Right ventricle myocardium superior (tissue), 1 donor: ENCODE results near the gene ZSCAN25. TPM values are rescaled to one million over a fixed set of nuclear protein-coding genes. Genes with fewer than 3 reads are reported as not detected.
"Not testable (repeated sequence)": the region's sequence is repeated elsewhere in the genome, so short reads cannot be mapped to it uniquely, and the experiment has no call there.

ENCODE experiments used
- ATAC-seq: fragments of 200-7000 bp; cut with Tn5 transposase; one replicate; pipeline ENCODE4 v1.9.1; 2020; ENCODE audit warnings: mild to moderate bottlenecking; ENCODE audit not compliant: poor library complexity
- DNase-seq: peaks from one replicate; pipeline ENCODE4 v3.0.0-alpha.2; 2020
- intact Hi-C: fragments of 100-400 bp; cut with DNase I; formaldehyde crosslinking; loops from one replicate; pipeline ENCODE4 v1.11.2; 2022
- total RNA-seq: library from RNA; stranded (reverse); fragmentation: NEBNext Ultra II Directional; extraction: Animal tissue kit (Norgen Biotek cat#: 25700); gene quantifications from one replicate; pipeline ENCODE4 v1.2.1, GENCODE V29; 2021
- donor health status: DM: no; HTN: yes; CAD: no; lungs with severe emphysema.

ZSCAN25 gene
- total RNA-seq, 1 donor from 2014 or later, result 6.9 TPM

- ATAC-seq, DNase-seq, intact Hi-C loops: not testable (repeated sequence)
Observed at GRCh38 chr7:99637414-99637813, 20.7 kb downstream of the ZSCAN25 start.

- intact Hi-C loops, result no loop called here
- no peak for ATAC-seq
- DNase-seq, result no peak
Observed at GRCh38 chr7:99638731-99639130, 22.0 kb downstream of the ZSCAN25 start.

GRCh38 chr7:99639267-99639666, 22.5 kb downstream of the ZSCAN25 start:
- intact Hi-C loops, result no loop called here
- DNase-seq (no peak), ATAC-seq (no peak)

- DNase-seq (no peak), ATAC-seq (no peak)
- intact Hi-C loops, result no loop called here
Observed at GRCh38 chr7:99642027-99642426, 25.3 kb downstream of the ZSCAN25 start.

- DNase-seq, result no peak
- intact Hi-C loops, result no loop called here
- ATAC-seq, result no peak
Observed at GRCh38 chr7:99643464-99643863, 26.7 kb downstream of the ZSCAN25 start.

- ATAC-seq (no peak), DNase-seq (no peak)
- intact Hi-C loops, result no loop called here
Observed at GRCh38 chr7:99644431-99644830, 27.7 kb downstream of the ZSCAN25 start.

- ATAC-seq (no peak), DNase-seq (no peak)
- intact Hi-C loops, result no loop called here
Observed at GRCh38 chr7:99645590-99645989, 28.8 kb downstream of the ZSCAN25 start.

GRCh38 chr7:99648843-99649242, 32.1 kb downstream of the ZSCAN25 start:
- ATAC-seq (no peak), DNase-seq (no peak)
- intact Hi-C loops, result no loop called here

GRCh38 chr7:99651290-99651689, 34.5 kb downstream of the ZSCAN25 start:
- ATAC-seq, result no peak
- intact Hi-C loops, result no loop called here
- DNase-seq, result no peak

GRCh38 chr7:99652671-99653070, 35.9 kb downstream of the ZSCAN25 start:
- no peak for ATAC-seq
- intact Hi-C loops, result no loop called here
- no peak for DNase-seq

- ATAC-seq, DNase-seq, intact Hi-C loops: not testable (repeated sequence)
Observed at GRCh38 chr7:99653269-99653668, 36.5 kb downstream of the ZSCAN25 start.

- DNase-seq, result no peak
- intact Hi-C loops, result no loop called here
- ATAC-seq, result no peak
Observed at GRCh38 chr7:99653754-99654153, 37.0 kb downstream of the ZSCAN25 start.

- ATAC-seq, intact Hi-C loops, DNase-seq: not testable (repeated sequence)
Observed at GRCh38 chr7:99654626-99655025, 37.9 kb downstream of the ZSCAN25 start.

- DNase-seq, ATAC-seq, intact Hi-C loops: not testable (repeated sequence)
Observed at GRCh38 chr7:99657879-99658278, 41.1 kb downstream of the ZSCAN25 start.

- DNase-seq, result no peak
- no peak for ATAC-seq
- intact Hi-C loops, result no loop called here
Observed at GRCh38 chr7:99665312-99666012, 48.7 kb downstream of the ZSCAN25 start.

GRCh38 chr7:99666013-99666395, 49.3 kb downstream of the ZSCAN25 start:
- no peak for ATAC-seq
- intact Hi-C loops, result no loop called here
- no peak for DNase-seq

GRCh38 chr7:99667179-99667578, 50.4 kb downstream of the ZSCAN25 start:
- no peak for ATAC-seq
- intact Hi-C loops, result no loop called here
- DNase-seq, result no peak

GRCh38 chr7:99668541-99668940, 51.8 kb downstream of the ZSCAN25 start:
- DNase-seq, result no peak
- no peak for ATAC-seq
- intact Hi-C loops, result no loop called here

GRCh38 chr7:99669782-99670181, 53.0 kb downstream of the ZSCAN25 start:
- ATAC-seq (no peak), DNase-seq (no peak)
- intact Hi-C loops, result no loop called here

GRCh38 chr7:99672573-99672972, 55.8 kb downstream of the ZSCAN25 start:
- intact Hi-C loops, result no loop called here
- no peak for ATAC-seq
- DNase-seq, result no peak
